Dedifferentiated amniotic fluid mesenchymal stem cell (primary cell): ENCODE data around the gene FBXL2.
"Not testable (repeated sequence)": the region's sequence is repeated elsewhere in the genome, so short reads cannot be mapped to it uniquely, and the experiment has no call there.

Experiments
- DNase-seq: peaks from one replicate; pipeline ENCODE4 v3.0.0-alpha.2; 2016; ENCODE audit errors: extremely low spot score

FBXL2 gene

DNA sequence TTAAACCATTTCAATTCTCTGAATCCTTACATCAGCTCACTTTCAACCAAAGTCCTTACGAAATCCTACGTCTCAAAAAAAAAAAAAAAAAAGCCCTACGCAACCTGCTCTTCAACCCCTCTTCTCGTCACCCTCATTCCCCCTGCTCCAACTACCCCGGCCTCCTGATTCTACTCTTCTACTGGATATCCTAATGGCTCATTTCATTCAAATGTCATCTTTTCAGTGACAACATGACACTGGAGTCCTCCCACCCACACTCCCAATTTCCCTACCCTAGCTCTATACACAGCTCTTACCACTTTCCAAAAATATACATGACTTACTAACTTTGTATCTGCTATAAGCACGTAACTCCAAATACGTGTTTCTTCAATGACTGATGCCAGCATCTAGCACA lies 151.5 kb downstream of the FBXL2 start:
- no peak for DNase-seq

- not testable (repeated sequence) for DNase-seq
These were observed 152.1 kb downstream of the FBXL2 start for GRCh38 chr3:33429306-33429705.

DNA sequence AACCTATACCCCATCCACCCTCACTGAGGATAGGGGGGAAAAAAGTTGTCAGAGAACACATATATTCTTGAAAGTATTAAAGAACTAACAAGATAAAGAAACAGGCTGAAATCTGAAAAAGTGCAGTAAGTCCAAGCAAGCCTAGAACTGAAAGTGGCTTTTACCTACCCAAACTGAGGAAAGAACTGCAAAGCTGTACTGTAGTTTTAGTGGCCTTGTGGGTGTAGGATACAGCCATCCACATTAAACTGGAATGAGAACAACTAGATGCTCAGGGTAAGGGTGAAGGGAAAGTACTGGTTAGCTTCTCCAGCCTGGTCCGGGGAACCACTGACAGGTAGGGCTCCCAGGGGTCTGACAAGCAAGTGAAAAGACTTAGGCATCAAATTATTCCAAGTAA lies 152.8 kb downstream of the FBXL2 start:
- DNase-seq = no peak

DNA sequence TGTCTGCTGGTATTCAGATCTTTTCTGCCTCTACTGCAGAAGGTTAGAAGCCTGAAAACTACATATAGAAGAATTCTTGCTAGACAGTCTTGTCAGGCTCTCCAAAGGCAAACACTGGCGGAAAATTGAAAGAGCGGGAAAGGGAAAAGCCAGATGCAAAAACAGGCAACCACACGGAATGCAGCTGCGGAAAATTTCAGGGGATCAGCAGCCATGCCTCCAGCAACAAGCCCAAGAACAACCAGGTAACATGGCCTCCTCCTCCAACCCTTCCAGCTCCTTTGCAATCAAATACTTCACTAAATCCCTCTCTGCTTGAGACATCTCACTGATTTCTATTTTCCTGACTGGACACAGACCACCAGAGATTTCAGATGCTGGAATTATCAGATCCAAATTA lies 153.3 kb downstream of the FBXL2 start:
- DNase-seq = no peak

DNA sequence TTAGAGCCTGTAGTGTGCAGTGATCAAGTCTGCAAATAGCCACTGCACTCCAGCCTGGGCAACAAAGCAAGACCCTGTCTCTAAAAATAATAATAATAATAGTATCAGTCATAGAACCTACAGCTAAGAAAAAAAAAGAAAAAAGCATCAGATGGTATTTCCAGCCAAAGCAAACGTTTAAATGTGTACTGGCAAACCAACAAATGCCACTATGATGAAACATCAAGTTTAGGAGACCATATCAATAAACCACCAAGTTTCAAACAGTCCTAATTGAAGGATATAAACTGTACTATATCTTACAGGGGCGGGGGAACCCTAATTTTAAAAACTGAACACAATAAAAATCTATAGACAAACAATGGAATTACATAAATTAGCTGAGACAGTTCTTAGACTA lies 156.6 kb downstream of the FBXL2 start:
- DNase-seq = no peak
